ENCODE data around the gene NTSR2.
"Not testable (repeated sequence)": the region's sequence is repeated elsewhere in the genome, so short reads cannot be mapped to it uniquely, and the experiment has no call there.

The NTSR2 gene

GRCh38 chr2:11678306-11678960 lies 8.4 kb upstream of the NTSR2 start:
- no peak for DNase-seq

DNA sequence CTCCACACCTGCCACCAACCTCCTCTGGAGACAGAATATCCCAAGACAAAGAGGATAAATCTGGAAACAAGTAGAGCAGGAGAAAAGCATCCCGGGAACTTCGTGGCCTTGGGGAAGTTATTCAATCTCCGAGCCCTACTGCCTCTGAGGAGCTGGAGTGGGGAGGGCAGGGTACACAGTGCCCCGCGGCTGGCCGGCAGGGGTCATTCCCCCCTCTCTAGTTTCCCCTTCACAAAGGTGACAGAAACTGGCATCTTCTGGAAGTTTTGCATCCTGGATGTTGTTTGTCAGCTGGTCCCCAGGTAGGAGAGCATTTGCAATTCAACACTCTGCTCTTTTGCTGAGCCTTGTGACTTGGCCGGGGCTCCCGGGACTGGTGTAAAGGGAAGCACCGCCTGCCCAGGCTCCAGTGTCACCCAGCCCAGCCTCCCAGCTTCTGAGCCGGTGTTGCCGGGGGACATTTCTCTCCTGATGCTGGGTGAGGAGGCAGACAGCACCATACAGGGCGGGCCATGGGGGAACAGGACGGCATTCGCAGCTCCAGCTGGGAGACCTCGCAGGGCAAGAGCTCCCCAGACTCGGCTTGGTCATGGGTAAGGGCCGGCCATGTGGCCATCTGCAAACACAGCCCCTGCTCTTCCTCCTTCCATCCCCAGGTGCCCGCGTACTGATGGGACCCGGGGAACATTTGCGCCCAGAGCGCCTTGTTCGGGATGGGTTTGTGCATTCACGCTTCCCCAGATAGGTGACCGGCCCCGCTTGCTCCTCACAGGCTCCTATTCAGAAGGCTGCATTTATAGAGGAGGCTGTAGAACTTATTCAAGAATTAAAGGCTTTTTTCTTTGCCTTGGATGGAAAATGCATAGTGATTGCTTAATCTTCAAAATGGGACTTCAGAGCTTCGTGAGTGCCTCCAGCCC lies 7.4 kb upstream of the NTSR2 start:
- no peak for DNase-seq

DNA sequence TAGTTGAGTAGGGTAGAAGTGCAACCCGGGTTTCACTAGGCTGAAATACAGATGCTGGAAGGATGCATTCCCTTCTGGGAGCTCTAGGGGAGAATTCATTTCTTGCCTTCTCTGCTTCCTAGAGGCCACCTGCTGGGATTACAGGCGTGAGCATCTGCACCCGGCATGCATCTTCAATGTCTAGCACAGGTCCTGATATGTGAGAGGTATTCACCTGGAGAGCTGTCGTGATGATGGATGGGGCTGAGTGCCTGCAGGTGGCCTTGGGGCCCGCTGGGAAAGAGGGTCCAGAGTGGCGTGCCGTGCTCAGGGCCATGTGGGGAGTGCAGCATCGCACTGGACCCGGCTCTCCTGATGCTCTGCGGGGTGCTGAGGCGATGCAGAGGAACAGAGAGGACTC lies 6.6 kb upstream of the NTSR2 start:
- DNase-seq = no peak

- DNase-seq = no peak
These were observed 5.6 kb upstream of the NTSR2 start for GRCh38 chr2:11675423-11676112.

DNA sequence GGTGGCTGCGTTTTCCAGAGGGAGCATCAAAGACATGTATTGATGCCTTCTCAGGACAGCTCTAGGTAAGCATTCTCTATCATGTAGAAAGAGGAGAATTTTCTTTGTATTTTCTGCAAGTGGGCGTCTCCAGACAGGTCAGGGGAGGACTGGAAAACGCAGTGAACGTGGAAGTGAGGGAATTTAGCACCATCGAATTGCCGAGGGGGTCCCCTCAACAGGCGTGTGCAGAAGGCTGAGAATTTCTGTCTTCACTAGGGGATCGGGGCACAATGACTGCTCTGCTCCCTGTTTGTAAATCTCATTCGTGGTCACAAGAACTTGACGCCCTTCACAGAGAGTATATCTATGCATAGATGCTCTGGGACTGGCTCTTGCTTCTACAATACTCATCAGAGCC lies 5.0 kb upstream of the NTSR2 start:
- DNase-seq = no peak

DNA sequence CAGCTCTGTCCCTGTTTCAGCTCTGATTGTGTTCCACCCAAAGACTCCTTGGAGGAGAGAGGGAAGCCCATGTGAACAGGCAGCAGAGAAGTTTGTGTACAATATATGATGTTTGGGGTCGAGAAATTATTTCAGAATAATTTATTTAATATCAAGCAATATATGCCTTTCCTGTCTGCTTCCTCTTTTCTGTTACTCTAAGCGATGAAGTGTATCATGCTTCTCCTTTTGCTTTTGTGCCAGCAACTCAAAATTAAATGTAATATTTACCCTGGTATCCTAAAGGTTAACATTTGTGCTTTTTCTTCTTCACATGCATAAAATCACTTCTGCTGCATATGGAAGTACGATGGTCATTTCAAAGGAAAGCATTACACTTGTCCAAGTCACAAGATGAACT lies 2.4 kb upstream of the NTSR2 start:
- DNase-seq = no peak

GRCh38 chr2:11667866-11668637 lies 1.9 kb downstream of the NTSR2 start:
- DNase-seq = no peak

- DNase-seq = no peak
These were observed 2.8 kb downstream of the NTSR2 start for GRCh38 chr2:11667194-11667593.

GRCh38 chr2:11665510-11666362 lies 4.3 kb downstream of the NTSR2 start:
- DNase-seq = no peak

- DNase-seq = no peak
These were observed 5.0 kb downstream of the NTSR2 start for GRCh38 chr2:11665028-11665427.

DNA sequence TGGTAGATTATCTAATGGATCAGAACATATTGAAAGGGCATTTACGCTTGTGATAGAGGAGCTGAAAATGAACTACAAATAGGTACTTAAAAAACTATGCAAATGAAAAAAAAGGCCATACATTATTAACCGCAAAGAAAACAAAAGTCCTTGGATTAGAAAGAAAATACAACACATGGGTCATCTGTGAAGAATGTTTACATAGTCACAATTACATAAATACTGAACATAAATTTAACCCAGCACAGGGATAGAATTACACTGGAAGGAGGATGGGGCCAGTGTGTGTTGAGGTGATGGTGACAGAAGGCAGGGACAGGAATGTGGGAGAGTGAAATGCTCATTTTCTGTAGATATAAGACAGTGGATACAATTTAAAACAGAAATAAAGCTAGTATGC lies 6.6 kb downstream of the NTSR2 start:
- no peak for DNase-seq

- DNase-seq = no peak
These were observed 7.1 kb downstream of the NTSR2 start for GRCh38 chr2:11662882-11663281.

GRCh38 chr2:11661891-11662435 lies 8.0 kb downstream of the NTSR2 start:
- no peak for DNase-seq

DNA sequence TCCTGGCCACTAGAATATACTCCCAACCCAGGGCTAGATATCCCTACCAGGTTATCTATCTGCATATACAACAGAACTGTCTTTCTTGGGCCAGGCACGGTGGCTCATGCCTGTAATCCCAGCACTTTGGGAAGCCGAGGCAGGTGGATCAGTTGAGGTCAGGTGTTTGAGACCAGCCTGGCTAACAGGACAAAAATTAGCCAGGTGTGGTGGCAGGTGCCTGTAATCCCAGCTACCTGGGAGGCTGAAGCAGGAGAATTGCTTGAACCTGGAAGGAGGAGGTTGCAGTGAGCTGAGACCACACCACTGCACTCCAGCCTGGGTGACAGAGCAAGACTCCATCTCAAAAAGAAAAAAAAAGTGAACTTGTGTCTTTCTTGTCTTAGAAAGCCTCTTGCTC lies 9.6 kb downstream of the NTSR2 start:
- DNase-seq = not testable (repeated sequence)

DNA sequence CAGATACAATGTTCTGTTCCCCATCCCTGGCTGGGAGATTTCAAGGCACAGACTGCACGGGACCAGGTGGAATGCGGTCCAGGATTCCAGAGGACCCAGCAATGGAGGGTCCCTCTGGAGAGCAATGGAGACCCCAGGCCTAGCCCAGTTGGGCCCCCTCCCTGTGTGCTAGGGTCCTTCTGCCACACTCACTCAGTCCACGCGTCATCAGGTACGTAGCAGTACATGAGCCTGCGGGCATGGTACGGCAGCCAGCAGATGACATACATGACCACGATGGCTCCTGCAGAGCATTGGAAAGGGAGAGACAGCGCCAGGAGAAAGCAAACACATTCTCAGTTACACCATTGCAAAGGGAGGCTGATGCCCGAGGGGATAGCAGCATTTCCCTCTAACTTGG lies 10.1 kb downstream of the NTSR2 start:
- no peak for DNase-seq

DNA sequence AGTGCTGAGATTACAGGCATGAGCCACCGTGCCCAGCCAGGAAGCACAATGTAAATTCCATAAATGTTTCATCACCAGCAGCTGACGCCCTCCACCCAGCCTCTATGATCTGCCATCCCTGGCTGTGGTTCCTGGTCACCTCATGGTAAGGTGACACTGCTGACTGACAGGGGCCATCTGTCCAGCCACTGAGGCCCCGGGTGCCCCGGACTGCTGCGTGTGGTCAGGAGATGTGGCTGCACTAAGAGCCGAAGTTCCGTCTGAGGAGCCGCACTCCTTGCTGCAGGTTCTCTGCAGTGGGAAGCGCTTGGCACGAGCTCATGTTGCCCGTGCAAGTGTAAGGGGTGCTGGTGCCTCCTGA lies 10.9 kb downstream of the NTSR2 start:
- no peak for DNase-seq

- DNase-seq = no peak
These were observed 11.5 kb downstream of the NTSR2 start for GRCh38 chr2:11658208-11659114.

DNA sequence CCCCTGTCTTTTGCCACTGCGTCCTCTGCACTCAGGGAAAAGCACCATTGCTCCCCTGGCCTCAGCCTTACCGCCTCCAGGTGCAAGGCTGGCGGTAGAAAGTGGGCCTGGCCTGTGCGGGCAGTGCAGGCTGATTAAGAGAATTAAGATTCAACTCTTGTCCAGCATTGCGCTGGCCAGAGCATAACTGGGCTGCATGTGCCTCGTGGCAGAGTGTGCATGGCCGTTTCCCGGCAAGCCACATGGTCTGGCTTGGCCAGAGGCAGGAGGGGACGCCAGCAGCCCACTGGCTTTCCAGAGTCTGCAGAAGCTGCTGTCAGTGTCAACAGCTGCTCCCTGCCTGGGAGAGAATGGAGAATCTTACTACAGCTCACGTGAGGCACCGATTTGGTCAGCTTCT lies 12.3 kb downstream of the NTSR2 start:
- no peak for DNase-seq

GRCh38 chr2:11657195-11657594 lies 12.8 kb downstream of the NTSR2 start:
- no peak for DNase-seq

- no peak for DNase-seq
These were observed 13.3 kb downstream of the NTSR2 start for GRCh38 chr2:11656671-11657101.

DNA sequence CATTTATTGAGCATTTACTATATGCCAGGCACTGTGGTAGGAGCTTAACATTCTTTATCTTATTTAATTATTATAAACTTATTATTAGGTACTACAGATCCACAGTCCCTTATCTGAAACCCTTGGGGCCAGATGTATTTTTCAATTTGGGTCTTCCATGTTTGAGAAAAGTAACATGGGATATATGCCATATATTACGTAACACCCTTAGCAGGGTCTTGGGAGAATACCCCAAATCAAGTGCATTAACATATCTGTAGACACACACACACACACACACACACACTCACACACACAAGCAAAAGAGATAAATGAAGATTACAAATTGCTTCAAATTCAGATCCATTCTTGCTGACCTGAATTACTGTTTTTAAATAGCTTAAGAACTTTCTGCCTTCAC lies 13.7 kb downstream of the NTSR2 start:
- no peak for DNase-seq
